Mucosa of descending colon (tissue), 3 donors: ENCODE results near the gene OR5A2. TPM values are rescaled to one million over a fixed set of nuclear protein-coding genes. Genes with fewer than 3 reads are reported as not detected.

Source experiments
- ATAC-seq: fragments of 200-7000 bp; cut with Tn5 transposase; one replicate; pipeline ENCODE4 v1.9.1; 2020; ENCODE audit warnings: mild to moderate bottlenecking, moderate library complexity
- DNase-seq, 3 donors: peaks; one replicate each; pipeline ENCODE4 v3.0.0-alpha.2; 2020
- H3K36me3 ChIP-seq: fragments of 200-600 bp; one replicate; pipeline ENCODE4 v1.8.0; 2021; ENCODE audit warnings: low read depth, mild to moderate bottlenecking
- H3K4me1 ChIP-seq: fragments of 200-600 bp; one replicate; pipeline ENCODE4 v1.8.0; 2021; ENCODE audit warnings: low read depth, mild to moderate bottlenecking
- H3K4me3 ChIP-seq: fragments of 200-600 bp; one replicate; pipeline ENCODE4 v1.8.0; 2021; ENCODE audit warnings: mild to moderate bottlenecking
- H3K9me3 ChIP-seq: fragments of 200-600 bp; one replicate; pipeline ENCODE4 v1.8.0; 2021; ENCODE audit warnings: mild to moderate bottlenecking
- intact Hi-C, 2 donors: fragments of 100-400 bp; cut with DNase I in 1 of 2; cut with micrococcal nuclease in 1 of 2; formaldehyde crosslinking; loops; one replicate each; pipeline versions ENCODE4 v1.11.0 to v1.11.1; 2022; cut with DNase I, micrococcal nuclease
- total RNA-seq, 3 donors: library from RNA; stranded (reverse); fragmentation: NEBNext Ultra II Directional in 2 of 3; extraction: Animal tissue kit (Norgen Biotek cat#: 25700) in 2 of 3; gene quantifications; one replicate each; pipeline versions ENCODE4 v1.2.1 to v1.2.4, GENCODE V29; 2021 to 2023
- TF ChIP-seq, protein P1 (sequence below): fragments of 200-600 bp; IDR thresholded peaks from one replicate; pipeline ENCODE4 v1.8.0; 2022; ENCODE audit warnings: antibody characterized with exemption, mild to moderate bottlenecking
- donor health status: DM: no; HTN: no; CAD: no; lungs with moderate emphysema.
- donor health status: DM: no; HTN: no; CAD: no.
- donor health status: DM: no; HTN: yes; CAD: no.

The OR5A2 gene
- total RNA-seq, 3 donors from 2014 or later: not detected

DNA sequence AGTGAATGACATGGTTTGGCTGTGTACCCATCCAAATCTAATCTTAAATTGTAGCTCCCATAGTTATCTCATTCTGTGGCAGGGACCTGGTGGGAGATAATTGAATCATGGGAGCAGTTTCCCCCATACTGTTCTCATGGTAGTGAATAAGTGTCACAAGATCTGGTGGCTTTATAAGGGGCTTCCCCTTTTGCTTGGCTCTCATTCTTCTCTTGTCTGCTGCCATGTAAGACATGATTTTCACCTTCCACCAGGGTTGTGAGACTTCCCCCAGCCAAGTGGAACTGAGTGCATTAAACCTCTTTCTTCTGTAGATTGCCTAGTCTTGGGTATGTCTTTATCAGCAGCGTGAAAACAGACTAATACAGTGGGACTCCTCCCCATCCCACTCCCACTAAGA, 11.1 kb downstream of the OR5A2 start:
- DNase-seq (no peak), ATAC-seq (no peak)
- TF ChIP-seq, protein P1, sequence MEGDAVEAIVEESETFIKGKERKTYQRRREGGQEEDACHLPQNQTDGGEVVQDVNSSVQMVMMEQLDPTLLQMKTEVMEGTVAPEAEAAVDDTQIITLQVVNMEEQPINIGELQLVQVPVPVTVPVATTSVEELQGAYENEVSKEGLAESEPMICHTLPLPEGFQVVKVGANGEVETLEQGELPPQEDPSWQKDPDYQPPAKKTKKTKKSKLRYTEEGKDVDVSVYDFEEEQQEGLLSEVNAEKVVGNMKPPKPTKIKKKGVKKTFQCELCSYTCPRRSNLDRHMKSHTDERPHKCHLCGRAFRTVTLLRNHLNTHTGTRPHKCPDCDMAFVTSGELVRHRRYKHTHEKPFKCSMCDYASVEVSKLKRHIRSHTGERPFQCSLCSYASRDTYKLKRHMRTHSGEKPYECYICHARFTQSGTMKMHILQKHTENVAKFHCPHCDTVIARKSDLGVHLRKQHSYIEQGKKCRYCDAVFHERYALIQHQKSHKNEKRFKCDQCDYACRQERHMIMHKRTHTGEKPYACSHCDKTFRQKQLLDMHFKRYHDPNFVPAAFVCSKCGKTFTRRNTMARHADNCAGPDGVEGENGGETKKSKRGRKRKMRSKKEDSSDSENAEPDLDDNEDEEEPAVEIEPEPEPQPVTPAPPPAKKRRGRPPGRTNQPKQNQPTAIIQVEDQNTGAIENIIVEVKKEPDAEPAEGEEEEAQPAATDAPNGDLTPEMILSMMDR: no peak
- intact Hi-C loops: no loop called here
- Histone ChIP-seq H3K4me3 (no peak overlapping the region), H3K36me3 (no peaks in the 10 kb centered on the region), H3K4me1 (no peaks in the 10 kb centered on the region), H3K9me3 (peaks cover 4% of the 10 kb centered on the region)

DNA sequence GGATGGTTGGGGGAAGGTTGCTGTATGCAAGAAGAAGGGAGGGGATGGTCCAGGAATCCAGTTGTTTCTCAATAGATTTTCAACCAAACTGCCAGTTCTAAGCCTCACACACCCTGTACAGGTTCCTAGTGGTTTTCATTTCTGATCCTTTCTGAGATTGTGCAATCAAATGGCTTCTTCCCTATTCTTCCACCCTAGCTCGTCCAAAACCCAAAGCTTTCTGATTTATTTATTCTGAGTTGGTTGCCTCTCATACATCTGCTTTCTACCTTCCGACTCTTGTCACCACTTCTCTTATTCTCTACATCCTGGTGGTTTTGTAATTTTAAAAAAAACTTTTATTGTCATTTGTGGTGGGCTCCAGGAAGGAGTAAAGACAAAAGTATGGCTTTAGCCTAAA, 12.6 kb downstream of the OR5A2 start:
- Histone ChIP-seq H3K9me3 (peaks cover 7% of the 10 kb centered on the region), H3K4me3 (no peak overlapping the region), H3K4me1 (no peaks in the 10 kb centered on the region), H3K36me3 (no peaks in the 10 kb centered on the region)
- no peak for DNase-seq
- TF ChIP-seq, protein P1: no peak
- ATAC-seq: no peak
- intact Hi-C loops: no loop called here

DNA sequence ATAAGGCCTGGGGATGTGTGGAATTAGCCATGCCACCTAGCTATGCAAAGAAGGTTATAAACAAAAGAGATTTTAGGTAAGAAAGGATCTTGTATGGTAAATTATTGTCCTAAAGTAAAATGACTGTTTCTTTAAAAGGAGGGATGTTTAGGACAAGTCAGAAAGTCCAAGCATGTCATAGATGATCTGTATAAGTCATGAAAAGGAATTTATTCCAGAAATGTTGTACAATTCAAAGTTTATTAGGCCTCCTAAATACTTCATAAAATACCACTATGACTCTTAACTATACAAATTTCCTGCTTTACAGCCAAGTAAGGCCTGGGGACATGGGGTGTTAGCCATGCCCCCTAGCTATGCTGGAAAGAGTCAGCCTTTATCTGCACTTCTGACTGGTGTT, 22.7 kb downstream of the OR5A2 start:
- Histone ChIP-seq H3K4me3 (no peak overlapping the region), H3K4me1 (no peaks in the 10 kb centered on the region), H3K9me3 (peaks cover 11% of the 10 kb centered on the region), H3K36me3 (no peaks in the 10 kb centered on the region)
- TF ChIP-seq, protein P1: no peak
- intact Hi-C loops: no loop called here
- ATAC-seq (no peak), DNase-seq (no peak)

DNA sequence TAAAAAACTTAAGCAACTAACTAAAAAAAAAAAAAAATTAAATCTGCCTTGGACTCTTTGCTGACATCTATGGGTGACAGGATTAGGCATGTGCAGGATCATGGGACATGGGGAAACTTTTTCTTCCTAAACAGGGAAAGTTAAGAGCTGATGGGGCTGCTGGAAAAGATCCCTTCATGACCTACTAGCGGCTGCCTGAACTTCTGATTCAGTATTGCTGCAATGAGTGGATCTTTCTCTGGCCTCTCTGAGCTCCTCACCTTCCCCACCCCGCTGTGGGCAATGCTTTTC, 25.0 kb downstream of the OR5A2 start:
- DNase-seq (no peak), ATAC-seq (no peak)
- Histone ChIP-seq H3K9me3 (peaks cover 11% of the 10 kb centered on the region), H3K4me3 (no peak overlapping the region), H3K36me3 (no peaks in the 10 kb centered on the region), H3K4me1 (no peaks in the 10 kb centered on the region)
- intact Hi-C loops: no loop called here
- TF ChIP-seq, protein P1: no peak

DNA sequence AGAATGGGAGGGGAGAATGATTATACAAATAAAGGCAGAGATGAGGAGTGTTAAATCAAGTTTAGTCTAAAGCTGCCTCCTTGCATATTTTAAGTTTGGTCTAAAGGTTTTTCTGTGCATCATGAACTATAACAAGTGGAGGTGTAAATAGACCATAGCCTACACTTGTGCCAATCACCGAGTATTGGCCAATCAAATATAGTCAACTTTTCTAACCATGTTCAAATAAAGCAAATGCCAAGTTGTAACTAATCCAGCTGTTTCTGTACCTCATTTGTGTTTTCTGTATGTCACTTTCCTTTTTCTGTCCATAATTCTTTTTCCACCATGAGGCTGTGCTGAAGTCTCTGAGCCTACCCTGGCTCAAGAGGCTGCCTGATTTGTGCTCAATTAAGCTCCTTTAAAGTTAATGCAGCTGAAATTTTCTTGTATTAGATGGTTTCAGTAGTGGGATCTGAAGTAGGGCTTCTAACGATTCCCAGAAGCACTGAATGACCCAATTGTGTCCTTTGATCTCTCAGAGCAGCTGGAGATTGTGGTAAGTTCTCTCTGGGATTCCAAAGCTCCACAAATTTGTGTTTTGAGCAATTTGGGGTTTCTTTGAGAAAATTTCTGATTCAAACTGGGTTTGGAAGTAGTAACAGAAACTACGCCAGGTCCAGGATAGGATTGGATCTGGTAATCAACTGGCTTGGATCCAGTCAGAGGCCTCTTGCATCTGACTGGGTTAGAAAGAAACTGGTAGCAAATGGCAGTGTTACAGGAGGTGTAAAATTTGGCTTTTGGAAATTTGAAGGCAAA, 25.6 kb downstream of the OR5A2 start:
- ATAC-seq: no peak
- intact Hi-C loops: no loop called here
- Histone ChIP-seq H3K4me1 (no peaks in the 10 kb centered on the region), H3K4me3 (no peak overlapping the region), H3K36me3 (no peaks in the 10 kb centered on the region), H3K9me3 (peaks cover 11% of the 10 kb centered on the region)
- no peak for DNase-seq
- TF ChIP-seq, protein P1: no peak

DNA sequence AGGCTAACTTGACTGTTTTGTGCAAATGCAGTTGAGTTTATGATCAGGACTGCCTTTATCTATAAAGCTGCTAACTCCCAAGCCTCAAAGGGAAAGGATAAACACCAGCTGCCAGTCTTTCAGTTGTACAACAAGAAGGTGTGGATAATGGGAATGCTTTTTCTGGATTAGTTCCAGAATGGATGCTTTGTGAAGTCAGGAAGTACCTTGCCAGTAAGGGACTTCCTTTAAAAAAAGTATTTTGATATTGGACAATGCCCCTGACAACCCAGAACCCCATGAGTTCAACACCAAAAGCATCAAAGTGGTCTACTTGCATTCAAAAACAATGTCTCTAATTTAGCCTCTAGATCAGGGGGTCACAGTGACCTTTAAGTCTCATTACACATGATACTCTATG, 32.0 kb downstream of the OR5A2 start:
- Histone ChIP-seq H3K9me3 (no peaks in the 10 kb centered on the region), H3K4me1 (no peaks in the 10 kb centered on the region), H3K4me3 (no peak overlapping the region), H3K36me3 (no peaks in the 10 kb centered on the region)
- ATAC-seq: no peak
- intact Hi-C loops: no loop called here
- TF ChIP-seq, protein P1: no peak
- no peak for DNase-seq
